Measurements from ENCODE around the gene ATXN7L1. TPM values are rescaled to one million over a fixed set of nuclear protein-coding genes. Genes with fewer than 3 reads are reported as not detected.

Gene ATXN7L1
- total RNA-seq, 4 donors from 2014 or later, result 30.8 to 45.8 (median 39.3) TPM

GRCh38 chr7:105835441-105835840, 41.0 kb downstream of the ATXN7L1 start:
- no peak overlapping the region for H3K4me3 ChIP-seq
- peaks cover 0 to 26% (median 0%) of the 10 kb centered on the region in 4 donors for H3K4me1 ChIP-seq
- no peak for DNase-seq
- H3K9me3 ChIP-seq, result no peaks in the 10 kb centered on the region
- H3K27me3 ChIP-seq, result no peaks in the 10 kb centered on the region
- no peaks in the 10 kb centered on the region for H3K36me3 ChIP-seq
- H3K27ac ChIP-seq, result no peak overlapping the region
- no peak for TF ChIP-seq CTCF (IDR thresholded peaks at IDR 0.05)
- TF ChIP-seq POLR2A (IDR thresholded peaks at IDR 0.05), result no peak

GRCh38 chr7:105831824-105832535, 44.4 kb downstream of the ATXN7L1 start:
- Histone ChIP-seq H3K36me3 (no peaks in the 10 kb centered on the region), H3K4me1 (peaks cover 0 to 15% (median 0%) of the 10 kb centered on the region in 4 donors), H3K4me3 (no peak overlapping the region), H3K27me3 (no peaks in the 10 kb centered on the region), H3K9me3 (no peaks in the 10 kb centered on the region), H3K27ac (no peak overlapping the region)
- TF ChIP-seq POLR2A (IDR thresholded peaks at IDR 0.05), result no peak
- no peak for TF ChIP-seq CTCF (IDR thresholded peaks at IDR 0.05)
- DNase-seq, result no peak

- Histone ChIP-seq H3K27me3 (no peaks in the 10 kb centered on the region), H3K27ac (no peak overlapping the region), H3K4me1 (peaks cover 0 to 15% (median 0%) of the 10 kb centered on the region in 4 donors), H3K4me3 (no peak overlapping the region), H3K9me3 (no peaks in the 10 kb centered on the region), H3K36me3 (no peaks in the 10 kb centered on the region)
- TF ChIP-seq CTCF (IDR thresholded peaks at IDR 0.05) (no peak), POLR2A (IDR thresholded peaks at IDR 0.05) (no peak)
- no peak for DNase-seq
These were observed 45.1 kb downstream of the ATXN7L1 start for GRCh38 chr7:105831302-105831620.

- Histone ChIP-seq H3K27me3 (no peaks in the 10 kb centered on the region), H3K4me1 (peaks cover 0 to 15% (median 0%) of the 10 kb centered on the region in 4 donors), H3K4me3 (no peak overlapping the region), H3K9me3 (no peaks in the 10 kb centered on the region), H3K27ac (peak overlapping the region in 2 of 4 donors; percentile 28 to 72), H3K36me3 (no peaks in the 10 kb centered on the region)
- no peak for DNase-seq
- TF ChIP-seq CTCF (IDR thresholded peaks at IDR 0.05), result no peak
- no peak for TF ChIP-seq POLR2A (IDR thresholded peaks at IDR 0.05)
These were observed 45.7 kb downstream of the ATXN7L1 start for GRCh38 chr7:105830405-105831301.

GRCh38 chr7:105829681-105830322, 46.6 kb downstream of the ATXN7L1 start:
- H3K4me1 ChIP-seq, result peaks cover 0 to 15% (median 0%) of the 10 kb centered on the region in 4 donors
- DNase-seq, result no peak

More at GRCh38 chr7:105829681-105830322, 46.6 kb downstream of the ATXN7L1 start:
- H3K4me3 ChIP-seq, result no peak overlapping the region
- no peak for TF ChIP-seq POLR2A (IDR thresholded peaks at IDR 0.05)
- no peak for TF ChIP-seq CTCF (IDR thresholded peaks at IDR 0.05)
- no peaks in the 10 kb centered on the region for H3K27me3 ChIP-seq
- peak overlapping the region in 2 of 4 donors; percentile 28 to 72 for H3K27ac ChIP-seq
- no peaks in the 10 kb centered on the region for H3K36me3 ChIP-seq
- no peaks in the 10 kb centered on the region for H3K9me3 ChIP-seq

Data from Peyer's patch (tissue), 4 donors.